ENCODE data around the gene HOXB3. TPM values are rescaled to one million over a fixed set of nuclear protein-coding genes. Genes with fewer than 3 reads are reported as not detected.

The HOXB3 gene
- polyA plus RNA-seq, 1 donor from 2014 or later = 0.34 TPM

Other genes with a start within 250 kb of the HOXB3 start
- gene SKAP1, start 160.0 kb downstream of the HOXB3 start, polyA plus RNA-seq = 11.5 TPM
- not detected for gene HOXB1, start 59.2 kb downstream of the HOXB3 start, polyA plus RNA-seq
- 0.94 TPM for gene HOXB2, start 45.1 kb downstream of the HOXB3 start, polyA plus RNA-seq
- gene HOXB4, start 11.9 kb downstream of the HOXB3 start, polyA plus RNA-seq = 0.14 TPM
- gene HOXB5, start 3.5 kb upstream of the HOXB3 start, polyA plus RNA-seq = not detected
- gene HOXB6, start 14.7 kb upstream of the HOXB3 start, polyA plus RNA-seq = not detected
- not detected for gene HOXB7, start 20.8 kb upstream of the HOXB3 start, polyA plus RNA-seq
- gene HOXB8, start 25.1 kb upstream of the HOXB3 start, polyA plus RNA-seq = not detected
- not detected for gene HOXB9, start 36.1 kb upstream of the HOXB3 start, polyA plus RNA-seq
- gene PRAC1, start 132.3 kb upstream of the HOXB3 start, polyA plus RNA-seq = not detected
- gene PRAC2, start 132.9 kb upstream of the HOXB3 start, polyA plus RNA-seq = not detected
- gene HOXB13, start 138.5 kb upstream of the HOXB3 start, polyA plus RNA-seq = not detected
- gene TTLL6, start 227.0 kb upstream of the HOXB3 start, polyA plus RNA-seq = not detected
- gene CALCOCO2, start 240.8 kb upstream of the HOXB3 start, polyA plus RNA-seq = 138 TPM